A549 treated with CORT108297 at 1 μM for 4 hours (cell line): ENCODE measurements around the gene CCL19. TPM values are rescaled to one million over a fixed set of nuclear protein-coding genes. Genes with fewer than 3 reads are reported as not detected.

Source experiments
- total RNA-seq: library from RNA; stranded (reverse); fragments of 200-300 nt; extraction: Qiagen RNA extraction; gene quantifications from 5 replicates; pipeline ENCODE4 v1.2.3, GENCODE V29; 2022

The CCL19 gene
- total RNA-seq = not detected in 5 replicates

DNA sequence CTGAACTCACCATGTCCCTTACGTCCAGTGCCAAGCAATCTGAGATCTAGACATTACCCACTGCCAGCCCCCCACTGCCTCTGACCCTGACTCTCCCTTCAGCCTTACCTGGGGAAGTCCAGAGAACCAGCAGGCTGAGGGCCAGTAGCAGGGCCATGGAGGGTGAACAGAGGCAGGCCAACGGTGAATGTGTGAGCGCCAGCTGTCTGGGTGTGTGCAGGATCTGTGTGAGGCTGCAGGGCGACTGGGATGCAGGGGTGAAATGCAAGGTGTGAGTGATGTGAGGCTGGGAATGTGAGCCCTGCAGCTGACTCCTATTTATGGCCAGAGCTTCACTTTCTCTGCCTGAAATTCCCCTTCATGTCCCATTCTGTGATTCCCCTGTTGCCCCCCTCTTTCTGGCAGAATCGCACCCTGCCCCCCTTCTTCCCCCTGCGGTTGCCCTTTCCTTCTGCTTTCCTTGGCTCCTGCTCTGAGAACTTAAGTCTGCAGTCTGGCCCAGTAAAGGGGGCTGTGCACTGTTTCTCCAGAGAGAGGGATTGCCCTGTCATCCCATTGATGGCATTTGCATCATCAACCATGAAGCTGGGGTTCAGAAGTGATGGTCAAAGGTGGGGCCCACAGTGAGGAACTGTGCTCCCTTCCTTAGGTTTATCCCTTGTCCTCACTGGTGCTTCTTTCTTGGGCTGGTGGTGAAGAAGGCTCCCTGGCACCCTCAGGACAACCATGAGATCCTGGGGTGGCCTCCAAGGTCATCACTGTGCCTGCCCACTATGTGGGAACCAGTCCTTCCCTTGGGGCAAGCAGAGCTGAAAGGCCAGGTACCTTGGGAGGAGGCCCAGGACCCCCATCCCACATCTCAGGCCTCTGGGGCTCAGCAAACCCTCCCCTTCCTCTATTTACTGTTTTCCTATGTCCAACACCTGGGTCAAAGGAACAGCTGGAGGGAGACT is at the start of gene CCL19:
CCL19 (minus strand) TSS at position 294 of the 953 bp plus-strand sequence; CDS start at position 157, 137 bp downstream.

DNA sequence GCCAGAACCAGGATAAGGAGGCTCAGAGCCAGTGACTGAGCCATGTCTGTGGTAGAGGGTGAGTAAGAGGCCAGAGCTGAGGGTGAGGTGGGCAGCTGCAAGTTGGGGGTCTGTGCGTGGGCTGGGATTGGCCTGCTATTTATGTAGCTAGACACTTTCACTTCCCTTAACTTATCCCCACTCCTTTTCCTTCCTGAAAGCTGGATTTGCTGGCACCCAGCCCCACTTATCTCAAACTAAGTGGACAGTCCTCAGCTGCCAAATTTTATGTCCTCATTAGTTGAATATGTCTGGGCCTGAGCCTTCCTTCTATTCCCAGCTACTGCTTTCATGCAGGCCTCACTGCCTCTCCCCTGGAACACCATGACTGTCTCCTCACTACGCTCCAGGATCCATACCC is 18.9 kb upstream of the CCL19 start, which contains the start of gene CCL21:
CCL21 (minus strand) TSS at position 114 of the 400 bp plus-strand sequence; CDS start at position 44, 70 bp downstream.

GRCh38 chr9:34662526-34663302 is 28.4 kb downstream of the CCL19 start, which contains the start of gene CCL27:
TSS of gene CCL27 (minus strand) at chr9:34662657. CDS start at chr9:34662633, 24 bp downstream.

DNA sequence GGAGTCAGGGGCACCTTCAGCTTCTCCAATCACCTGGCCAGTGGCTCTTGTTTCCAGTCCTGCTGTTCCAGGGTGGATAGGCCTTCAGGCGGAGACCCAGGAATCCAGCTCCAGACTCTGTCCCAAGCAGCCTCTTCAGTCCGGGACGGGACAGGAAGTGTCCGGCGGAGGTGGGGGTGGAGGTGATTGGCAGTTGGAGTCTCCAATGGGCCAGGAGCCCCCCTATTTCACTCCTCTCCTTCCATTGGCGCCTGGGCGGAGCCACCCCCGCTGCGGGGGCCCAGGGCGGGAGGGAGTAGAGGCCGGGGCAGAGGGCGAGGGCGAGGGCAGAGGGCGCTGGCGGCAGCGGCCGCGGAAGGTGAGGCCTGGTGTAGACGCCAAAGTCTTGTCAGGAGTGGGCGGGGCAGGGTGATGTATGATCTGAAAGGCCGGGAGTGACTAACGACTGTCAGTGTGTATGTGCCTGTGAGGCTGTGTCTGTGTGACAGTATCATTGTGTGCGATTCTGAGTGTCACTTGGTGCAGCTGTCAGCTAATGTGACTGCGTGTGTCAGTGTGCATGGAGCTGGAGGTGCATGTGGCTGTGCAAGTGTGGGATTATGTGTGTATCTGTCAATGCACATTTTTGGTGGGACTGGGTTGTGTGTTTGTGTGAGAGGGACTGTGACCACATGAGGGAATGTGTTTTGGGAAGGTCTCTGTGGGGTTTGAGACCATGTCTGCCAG is 39.0 kb downstream of the CCL19 start, which contains the start of gene IL11RA:
IL11RA (plus strand) TSS at position 310 of the 726 bp plus-strand sequence. CDS start 3,033 bp downstream, outside the sequence.

DNA sequence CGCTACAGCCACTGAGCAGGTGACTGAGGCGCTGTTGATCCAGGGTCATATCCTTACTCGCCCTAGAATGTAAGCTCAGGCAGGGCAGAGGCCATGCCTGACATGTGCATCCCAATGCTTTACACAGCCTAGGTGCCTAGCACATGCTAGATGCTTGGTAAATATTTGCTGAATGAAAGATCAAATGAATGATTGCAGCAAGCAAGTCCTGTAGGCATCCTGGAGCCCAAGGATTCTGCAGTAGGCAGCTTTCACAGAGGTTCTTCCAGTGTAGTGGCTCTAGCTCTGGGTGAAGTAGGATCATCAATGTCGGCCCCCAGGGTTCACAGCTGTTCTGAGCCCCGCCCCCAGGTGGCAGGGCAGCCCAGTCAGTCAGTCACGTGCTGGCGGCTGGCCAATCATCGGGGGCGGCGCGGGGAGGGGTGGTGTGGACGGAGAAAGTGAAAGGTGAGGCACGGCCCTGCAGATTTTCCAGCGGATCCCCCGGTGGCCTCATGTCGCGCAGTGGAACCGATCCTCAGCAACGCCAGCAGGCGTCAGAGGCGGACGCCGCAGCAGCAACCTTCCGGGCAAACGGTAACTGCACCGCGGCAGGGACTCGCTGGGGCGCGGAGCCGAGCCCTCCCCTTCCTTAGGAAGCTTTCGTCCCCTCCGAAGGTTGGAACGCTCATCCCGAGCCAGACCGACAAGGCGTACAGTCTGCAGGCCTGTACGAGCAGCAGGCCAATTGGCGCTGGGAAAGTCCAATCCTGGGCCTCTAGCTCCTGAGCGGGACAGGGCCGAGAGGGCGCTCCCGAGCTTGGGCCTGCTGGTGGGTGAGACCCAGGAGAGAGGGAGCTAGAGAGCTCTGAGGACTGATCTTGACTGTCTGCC is 44.6 kb downstream of the CCL19 start, which contains the start of gene GALT:
GALT (plus strand) TSS at position 465 of the 873 bp plus-strand sequence; CDS start at position 495, 30 bp downstream.

Other genes with a start within 250 kb of the CCL19 start
- gene FAM219A, start 232.7 kb downstream of the CCL19 start, total RNA-seq = 13.9 to 18.4 TPM (median 16.8 TPM) in 5 replicates
- gene DNAI1, start 232.5 kb downstream of the CCL19 start, total RNA-seq = 0.07 to 0.21 TPM (median 0.12 TPM) in 5 replicates
- gene ENHO, start 168.3 kb downstream of the CCL19 start, total RNA-seq = 0.82 to 2.8 TPM (median 2.4 TPM) in 5 replicates
- 0.07 to 0.13 TPM (median 0.11 TPM) in 5 replicates for gene CNTFR, start 101.6 kb downstream of the CCL19 start, total RNA-seq
- gene RPP25L, start 79.2 kb downstream of the CCL19 start, total RNA-seq = 35.1 to 50.0 TPM (median 48.2 TPM) in 5 replicates
- 98.4 to 114 TPM (median 111 TPM) in 5 replicates for gene DCTN3, start 70.8 kb downstream of the CCL19 start, total RNA-seq
- gene ARID3C, start 62.2 kb downstream of the CCL19 start, total RNA-seq = 0.15 to 0.25 TPM (median 0.24 TPM) in 4 of 5 replicates, not detected in the other
- gene SIGMAR1, start 53.5 kb downstream of the CCL19 start, total RNA-seq = 158 to 211 TPM (median 201 TPM) in 5 replicates
- gene GALT, start 44.6 kb downstream of the CCL19 start, total RNA-seq = 16.2 to 20.8 TPM (median 19.3 TPM) in 5 replicates
- 4.4 to 7.5 TPM (median 6.4 TPM) in 5 replicates for gene IL11RA, start 39.1 kb downstream of the CCL19 start, total RNA-seq
- gene CCL27, start 28.6 kb downstream of the CCL19 start, total RNA-seq = 0.15 to 0.21 TPM (median 0.16 TPM) in 3 of 5 replicates, not detected in the others
- gene CCL21, start 18.9 kb upstream of the CCL19 start, total RNA-seq = not detected in 5 replicates